K562 (cell line): ENCODE measurements around the gene ZSCAN26. TPM values are rescaled to one million over a fixed set of nuclear protein-coding genes. Genes with fewer than 3 reads are reported as not detected.

ENCODE experiments used
- BRCA1 ChIP-seq, 2 experiments: fragments of 450-650 bp in 1 of 2; sonication (generic) in 1 of 2; formaldehyde crosslinking in 1 of 2; IDR thresholded peaks; 2 replicates each; pipeline versions ENCODE4 v1.5.0 to v1.6.1; 2017 to 2020; ENCODE audit warnings: mild to moderate bottlenecking in 1 of 2, missing genetic modification reagents in 1 of 2
- COPS2 ChIP-seq: fragments of 450-650 bp; conservative IDR thresholded peaks from 2 replicates; pipeline ENCODE4 v1.6.1; 2016; ENCODE audit warnings: mild to moderate bottlenecking, moderate library complexity
- DPF2 ChIP-seq: fragments of 450-650 bp; IDR thresholded peaks from 2 replicates; pipeline ENCODE4 v1.6.1; 2016
- E2F6 ChIP-seq, 2 experiments: IDR thresholded peaks; 2 replicates each; pipeline ENCODE4 v1.6.1; 2011; ENCODE audit warnings: borderline replicate concordance in 1 of 2, control low read depth in 1 of 2, low read depth in 1 of 2, low read length in 1 of 2, mild to moderate bottlenecking in 1 of 2, mixed read lengths in 1 of 2, moderate library complexity in 1 of 2; ENCODE audit not compliant: insufficient read depth in 1 of 2, insufficient read length in 1 of 2, poor library complexity in 1 of 2, severe bottlenecking in 1 of 2; ENCODE audit errors: extremely low read depth in 1 of 2
- ELF1 ChIP-seq: fragments of 200-800 bp; sonication (Bioruptor generic); IDR thresholded peaks from 2 replicates; pipeline ENCODE4 v1.6.1; 2016; ENCODE audit warnings: missing genetic modification characterization, missing compliant biosample characterization
- ETV5 ChIP-seq: sonication (generic); formaldehyde crosslinking; IDR thresholded peaks from 2 replicates; pipeline ENCODE4 v1.4.0; 2020; ENCODE audit warnings: low read depth, mild to moderate bottlenecking, missing genetic modification reagents
- FOXK2 ChIP-seq, 2 experiments: fragments of 450-650 bp; IDR thresholded peaks in 1 of 2; conservative IDR thresholded peaks in 1 of 2; 2 replicates each; pipeline ENCODE4 v1.6.1; 2016; ENCODE audit warnings: low read depth in 2 of 2, mild to moderate bottlenecking in 1 of 2
- GABPB1 ChIP-seq: sonication (generic); formaldehyde crosslinking; IDR thresholded peaks from 2 replicates; pipeline ENCODE4 v1.8.0; 2022; ENCODE audit warnings: mild to moderate bottlenecking, missing genetic modification reagents
- HCFC1 ChIP-seq: IDR thresholded peaks from 2 replicates; pipeline ENCODE4 v1.6.1; 2012; ENCODE audit warnings: low read depth, low read length, improper control_type of control experiment
- HDAC6 ChIP-seq: IDR thresholded peaks from 2 replicates; pipeline ENCODE4 v1.6.1; 2012; ENCODE audit warnings: low read depth, mild to moderate bottlenecking, control low read depth, inconsistent platforms, low read length, moderate library complexity
- MTA2 ChIP-seq: fragments of 450-650 bp; IDR thresholded peaks from 2 replicates; pipeline ENCODE4 v1.6.1; 2016; ENCODE audit warnings: low read depth
- NFE2 ChIP-seq: IDR thresholded peaks from 2 replicates; pipeline ENCODE4 v1.6.1; 2014; ENCODE audit warnings: antibody characterized with exemption, low read depth
- NR4A1 ChIP-seq, 2 experiments: fragments of 250-450 bp in 1 of 2; fragments of 450-650 bp in 1 of 2; sonication (Bioruptor Pico) in 1 of 2; IDR thresholded peaks; 2 replicates each; pipeline versions ENCODE4 v1.4.0 to v1.6.1; 2016 to 2020; ENCODE audit warnings: mild to moderate bottlenecking in 2 of 2, missing compliant biosample characterization in 1 of 2, missing genetic modification characterization in 1 of 2, moderate library complexity in 1 of 2
- PML ChIP-seq: IDR thresholded peaks from 2 replicates; pipeline ENCODE4 v1.6.1; 2012; ENCODE audit warnings: low read length, inconsistent platforms
- RBM17 ChIP-seq: fragments of 200-400 bp; formaldehyde crosslinking; IDR thresholded peaks from 2 replicates; pipeline ENCODE4 v1.6.1; 2017; ENCODE audit warnings: low read depth, mild to moderate bottlenecking, low read length, borderline replicate concordance
- SIN3B ChIP-seq: fragments of 450-650 bp; IDR thresholded peaks from 2 replicates; pipeline ENCODE4 v1.6.1; 2017; ENCODE audit warnings: low read depth, mild to moderate bottlenecking, moderate library complexity
- TBL1XR1 ChIP-seq, 2 experiments: IDR thresholded peaks; 2 replicates each; pipeline ENCODE4 v1.6.1; 2012; ENCODE audit warnings: improper control_type of control experiment in 2 of 2, low read length in 2 of 2, mild to moderate bottlenecking in 1 of 2
- TEAD2 ChIP-seq: fragments of 450-650 bp; IDR thresholded peaks from 2 replicates; pipeline ENCODE4 v1.6.1; 2016; ENCODE audit warnings: missing genetic modification characterization, control low read depth, missing compliant biosample characterization
- TEAD4 ChIP-seq, 2 experiments: sonication (generic) in 1 of 2; formaldehyde crosslinking in 1 of 2; IDR thresholded peaks; 2 replicates each; pipeline versions ENCODE4 v1.6.1 to v1.8.0; 2012 to 2022; ENCODE audit warnings: borderline replicate concordance in 1 of 2, inconsistent platforms in 1 of 2, low read length in 1 of 2, mild to moderate bottlenecking in 1 of 2, missing genetic modification reagents in 1 of 2
- ZNF174 ChIP-seq: fragments of 250-450 bp; sonication (Bioruptor Pico); IDR thresholded peaks from 2 replicates; pipeline ENCODE4 v1.4.0; 2020; ENCODE audit warnings: mild to moderate bottlenecking
- ZNF282 ChIP-seq: sonication (generic); formaldehyde crosslinking; IDR thresholded peaks from 2 replicates; pipeline ENCODE4 v1.8.1; 2023; ENCODE audit warnings: missing genetic modification reagents
- ZNF311 ChIP-seq: fragments of 250-450 bp; sonication (Bioruptor Pico); IDR thresholded peaks from 2 replicates; pipeline ENCODE4 v1.4.0; 2020; ENCODE audit warnings: mild to moderate bottlenecking, moderate library complexity
- ZNF644 ChIP-seq: fragments of 200-800 bp; sonication (Bioruptor generic); IDR thresholded peaks from 2 replicates; pipeline ENCODE4 v1.6.1; 2016; ENCODE audit warnings: low read depth, missing genetic modification characterization, missing compliant biosample characterization
- ZZZ3 ChIP-seq: fragments of 450-650 bp; IDR thresholded peaks from 2 replicates; pipeline ENCODE4 v1.6.1; 2016; ENCODE audit warnings: antibody characterized with exemption, mild to moderate bottlenecking, moderate library complexity
- polyA plus RNA-seq, 8 experiments: library from polyadenylated mRNA; depleted of rRNA in 4 of 8; stranded (reverse) in 5 of 8; unstranded in 3 of 8; fragments of >200 nt; fragmentation: Nextera tagmentation in 2 of 8; fragmentation: Illumina TruSeq in 1 of 8; extraction: Ambion mirVana in 2 of 8; extraction: Trizol in 1 of 8; gene quantifications; 2 replicates each; pipeline versions ENCODE4 v1.2.1 to v1.2.3, GENCODE V29; 2011 to 2014; ENCODE audit warnings: inconsistent platforms in 1 of 8, missing spikeins in 1 of 8
- total RNA-seq, 7 experiments: library from RNA; depleted of rRNA in 6 of 7; stranded (reverse); fragments of >200 nt in 6 of 7; fragmentation: Illumina TruSeq in 2 of 7; extraction: Trizol in 2 of 7; gene quantifications; 2 replicates each; pipeline versions ENCODE4 v1.2.1 to v1.2.3, GENCODE V29; 2011 to 2021; ENCODE audit warnings: low replicate concordance in 1 of 7
- TF ChIP-seq, protein P1 (sequence below): sonication (generic); formaldehyde crosslinking; IDR thresholded peaks from 2 replicates; pipeline ENCODE4 v1.8.0; 2022; ENCODE audit warnings: mild to moderate bottlenecking, missing genetic modification reagents

Gene ZSCAN26
- total and polyA plus RNA-seq, 9 of the 15 experiments (the other 6 are each of a cell fraction or from before 2014, with no cell fraction given) = 5.9 to 14.2 (median 10.5) TPM

- TF ChIP-seq, protein P1, sequence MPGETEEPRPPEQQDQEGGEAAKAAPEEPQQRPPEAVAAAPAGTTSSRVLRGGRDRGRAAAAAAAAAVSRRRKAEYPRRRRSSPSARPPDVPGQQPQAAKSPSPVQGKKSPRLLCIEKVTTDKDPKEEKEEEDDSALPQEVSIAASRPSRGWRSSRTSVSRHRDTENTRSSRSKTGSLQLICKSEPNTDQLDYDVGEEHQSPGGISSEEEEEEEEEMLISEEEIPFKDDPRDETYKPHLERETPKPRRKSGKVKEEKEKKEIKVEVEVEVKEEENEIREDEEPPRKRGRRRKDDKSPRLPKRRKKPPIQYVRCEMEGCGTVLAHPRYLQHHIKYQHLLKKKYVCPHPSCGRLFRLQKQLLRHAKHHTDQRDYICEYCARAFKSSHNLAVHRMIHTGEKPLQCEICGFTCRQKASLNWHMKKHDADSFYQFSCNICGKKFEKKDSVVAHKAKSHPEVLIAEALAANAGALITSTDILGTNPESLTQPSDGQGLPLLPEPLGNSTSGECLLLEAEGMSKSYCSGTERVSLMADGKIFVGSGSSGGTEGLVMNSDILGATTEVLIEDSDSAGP = no peak; the same call in 1 of the 2 replicates
- peak; percentile 35; the same call in 1 of the 2 replicates for TF ChIP-seq TEAD2 (tag)
- no peak for TF ChIP-seq ZNF174
- peak; percentile 53; the same call in 1 of the 2 replicates for TF ChIP-seq PML
- TF ChIP-seq MTA2 = no peak
- TF ChIP-seq BRCA1 (IDR thresholded peaks at IDR 0.05) = no peak
- no peak for TF ChIP-seq BRCA1 (CRISPR knock-in tag; IDR thresholded peaks at IDR 0.05)
- TF ChIP-seq TBL1XR1 (IDR thresholded peaks at IDR 0.05; ENCODE audit: low read length in 2 of 2) = peak; percentile 27 to 74; a peak in 2 of 4 replicates
- peak; percentile 44; the same call in 1 of the 2 replicates for TF ChIP-seq NR4A1 (CRISPR knock-in tag; IDR thresholded peaks at IDR 0.05)
- 0 out of 2 replicates have a peak, but pooled peaks have one; percentile 43 for TF ChIP-seq NR4A1 (tag; IDR thresholded peaks at IDR 0.05)
- TF ChIP-seq SIN3B = peak; percentile 80
- TF ChIP-seq E2F6 (IDR thresholded peaks at IDR 0.05; ENCODE audit: borderline replicate concordance in 1 of 2, extremely low read depth in 1 of 2, insufficient read depth in 1 of 2, insufficient read length in 1 of 2, low read depth in 1 of 2, low read length in 1 of 2, poor library complexity in 1 of 2, severe bottlenecking in 1 of 2) = peak; percentile 48 to 60
- no peak for TF ChIP-seq HDAC6
- peak; percentile 92 for TF ChIP-seq HCFC1
- peak; percentile 95 for TF ChIP-seq ELF1 (tag)
- 0 out of 2 replicates have a peak, but pooled peaks have one; percentile 5 for TF ChIP-seq NFE2
- TF ChIP-seq DPF2 = no peak
- TF ChIP-seq RBM17 = no peak
- no peak for TF ChIP-seq COPS2
- TF ChIP-seq ZNF644 (tag) = peak; percentile 55; the same call in 1 of the 2 replicates
- peak; percentile 99 for TF ChIP-seq GABPB1
- peak; percentile 97 for TF ChIP-seq ETV5
- TF ChIP-seq ZNF311 (CRISPR knock-in tag) = no peak
- TF ChIP-seq FOXK2 (conservative IDR thresholded peaks at IDR 0.05 in 1 of 2, IDR thresholded peaks at IDR 0.05 in 1 of 2; ENCODE audit: low read depth in 2 of 2) = peak; percentile 39 to 81
- TF ChIP-seq TEAD4 (IDR thresholded peaks at IDR 0.05; ENCODE audit: low read length) = peak; percentile 71
- TF ChIP-seq TEAD4 (CRISPR knock-in tag; IDR thresholded peaks at IDR 0.05; ENCODE audit: borderline replicate concordance) = no peak
- no peak for TF ChIP-seq ZZZ3
- no peak for TF ChIP-seq ZNF282 (CRISPR knock-in tag)
Observed at GRCh38 chr6:28225056-28225834, 41.7 kb upstream of the ZSCAN26 start, which contains the start of gene ZSCAN9 (continued).
